Measurements from ENCODE around the gene OR6X1. TPM values are rescaled to one million over a fixed set of nuclear protein-coding genes. Genes with fewer than 3 reads are reported as not detected.
A peak's percentile ranks its signal among the peaks of the same experiment; 100 is the strongest.

The OR6X1 gene
- total RNA-seq, 2 experiments from 2014 or later, result not detected

GRCh38 chr11:123741159-123742030 is 12.9 kb downstream of the OR6X1 start, which contains the start of gene ZNF202:
Gene ZNF202, minus strand, starts transcription at chr11:123741660. Its CDS starts 10,772 bp downstream, at chr11:123730888.
- peaks cover 43% of the 10 kb centered on the region for H3K79me2 ChIP-seq (ENCODE audit: insufficient read depth, low read depth, low read length)
- peak within 1 kb of the TSS; percentile 97 for H3K4me2 ChIP-seq (ENCODE audit: low read length)
- ChIA-PET POLR2A (interaction anchor here (0.7 to 1.2 kb wide), 5 partner anchors 11 to 1706 kb away, joined by 3 to 7 read pairs (median 3); no protein-coding TSS in a partner anchor), CTCF (ENCODE audit: unreplicated experiment) (no interaction called here)
- peak; percentile 94 for DNase-seq (ENCODE audit: low spot score)
- H4K20me1 ChIP-seq (ENCODE audit: insufficient read depth, low read length), result peaks cover 7% of the 10 kb centered on the region; the same call in 1 of the 2 replicates
- TF ChIP-seq EZH2phosphoT487 (IDR thresholded peaks at IDR 0.05; ENCODE audit: borderline replicate concordance, low read depth, low read length) (no peak), CTCF (conservative IDR thresholded peaks at IDR 0.05; ENCODE audit: low read length) (no peak)
- H3K9me2 ChIP-seq (ENCODE audit: insufficient read depth, low read length), result no peaks in the 10 kb centered on the region; the same call in 1 of the 2 replicates
- BruUV-seq (replicated peaks), result no TSS peak
- H3K4me3 ChIP-seq (ENCODE audit: low read depth, low read length, poor library complexity, severe bottlenecking), result peak within 1 kb of the TSS; percentile 96
- H3K36me3 ChIP-seq (ENCODE audit: insufficient read depth, low read length), result peaks cover 38% of the 10 kb centered on the region
- peak within 1 kb of the TSS; percentile 99 for H2AFZ ChIP-seq (ENCODE audit: low read length)
- H3K9me3 ChIP-seq (ENCODE audit: low read length), result peaks cover 8% of the 10 kb centered on the region; the same call in 1 of the 2 replicates
- H3K27ac ChIP-seq (ENCODE audit: low read depth, low read length, poor library complexity, severe bottlenecking), result peak within 1 kb of the TSS; percentile 38
- intact Hi-C loops (cut with micrococcal nuclease; ENCODE audit: unreplicated experiment), result loop anchor here (2.0 to 5.0 kb wide), 3 partner anchors 329 to 881 kb away; partner anchors contain the start of gene TBRG1
- peaks cover 24% of the 10 kb centered on the region for H3K4me1 ChIP-seq (ENCODE audit: insufficient read depth, low read length, poor library complexity, severe bottlenecking)

- H3K36me3 ChIP-seq (ENCODE audit: insufficient read depth, low read length), result peaks cover 44% of the 10 kb centered on the region
- peak overlapping the region; percentile 96 for H3K4me3 ChIP-seq (ENCODE audit: low read depth, low read length, poor library complexity, severe bottlenecking)
- H3K9me2 ChIP-seq (ENCODE audit: insufficient read depth, low read length), result no peaks in the 10 kb centered on the region; the same call in 1 of the 2 replicates
- peaks cover 50% of the 10 kb centered on the region for H3K79me2 ChIP-seq (ENCODE audit: insufficient read depth, low read depth, low read length)
- peaks cover 8% of the 10 kb centered on the region; the same call in 1 of the 2 replicates for H3K9me3 ChIP-seq (ENCODE audit: low read length)
- DNase-seq (ENCODE audit: low spot score), result no peak
- peaks cover 24% of the 10 kb centered on the region for H3K4me1 ChIP-seq (ENCODE audit: insufficient read depth, low read length, poor library complexity, severe bottlenecking)
- peaks cover 7% of the 10 kb centered on the region; the same call in 1 of the 2 replicates for H4K20me1 ChIP-seq (ENCODE audit: insufficient read depth, low read length)
- TF ChIP-seq CTCF (conservative IDR thresholded peaks at IDR 0.05; ENCODE audit: low read length) (no peak), EZH2phosphoT487 (IDR thresholded peaks at IDR 0.05; ENCODE audit: borderline replicate concordance, low read depth, low read length) (no peak)
- H3K27ac ChIP-seq (ENCODE audit: low read depth, low read length, poor library complexity, severe bottlenecking), result peak overlapping the region; percentile 38
- intact Hi-C loops (cut with micrococcal nuclease; ENCODE audit: unreplicated experiment), result loop anchor here (2.0 to 5.0 kb wide), 3 partner anchors 330 to 882 kb away; partner anchors contain the start of gene TBRG1
- ChIA-PET POLR2A (interaction anchor here (0.7 to 1.2 kb wide), 2 partner anchors 11 to 12 kb away, joined by 3 to 7 read pairs; no protein-coding TSS in a partner anchor), CTCF (ENCODE audit: unreplicated experiment) (interaction anchor here (0.6 kb wide), 1 partner anchor 9 kb away, joined by 5 read pairs; no protein-coding TSS in a partner anchor)
- H3K4me2 ChIP-seq (ENCODE audit: low read length), result peak overlapping the region; percentile 97
- peak overlapping the region; percentile 99 for H2AFZ ChIP-seq (ENCODE audit: low read length)
- no TSS peak for BruUV-seq (replicated peaks)
Observed at GRCh38 chr11:123740787-123741158, 13.5 kb downstream of the OR6X1 start.
